ENCODE data around the gene GLIPR1L2.

DNA sequence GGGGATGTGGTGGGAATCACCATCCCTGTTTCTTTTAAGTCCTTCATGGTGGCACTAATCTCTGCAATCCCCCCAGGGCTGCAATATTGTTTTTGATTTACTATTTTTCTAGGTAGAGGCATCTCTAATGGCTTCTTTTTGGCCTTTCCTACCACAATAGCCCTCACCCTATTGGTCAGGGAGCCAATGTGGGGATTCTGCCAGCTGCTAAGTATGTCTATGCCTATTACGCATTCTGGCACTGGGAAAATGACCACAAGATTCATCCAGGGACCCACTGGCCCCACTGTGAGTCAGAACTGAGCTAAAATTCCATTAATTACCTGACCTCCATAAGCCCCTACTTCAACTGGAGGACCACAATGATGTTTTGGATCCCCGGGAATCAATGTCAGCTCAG is 15.9 kb upstream of the GLIPR1L2 start:
- TF ChIP-seq BRCA1 (IDR thresholded peaks at IDR 0.05; ENCODE audit: low read depth, low read length) (no peak), USF2 (IDR thresholded peaks at IDR 0.05; ENCODE audit: borderline replicate concordance, low read depth, low read length) (no peak), EZH2 (IDR thresholded peaks at IDR 0.05; ENCODE audit: borderline replicate concordance, control insufficient read depth, low read depth, low read length) (no peak), ATF2 (IDR thresholded peaks at IDR 0.05; ENCODE audit: low read length) (no peak), LARP7 (IDR thresholded peaks at IDR 0.05) (no peak), NFYB (IDR thresholded peaks at IDR 0.05; ENCODE audit: insufficient read depth, low read depth, low read length) (no peak), PAX8 (IDR thresholded peaks at IDR 0.05) (no peak), CEBPB (IDR thresholded peaks at IDR 0.05; ENCODE audit: borderline replicate concordance in 1 of 2, low read depth in 2 of 2, low read length in 2 of 2) (no peak), RCOR1 (conservative IDR thresholded peaks at IDR 0.05; ENCODE audit: low read depth, low read length) (no peak), SIN3A (IDR thresholded peaks at IDR 0.05; ENCODE audit: low read depth, low read length) (no peak)

Data from GM12878 (cell line).